Endothelial cell of umbilical vein (primary cell): ENCODE measurements around the gene ARHGEF10L. TPM values are rescaled to one million over a fixed set of nuclear protein-coding genes. Genes with fewer than 3 reads are reported as not detected.

Experiments
- BruUV-seq: library from RNA; stranded (reverse); fragments of 400-500 nt; replicated peaks from 2 replicates; lab custom pipeline; 2021; lab: Mats Ljungman, UMichigan
- CTCF ChIA-PET: fragments of 300-600, 350-600 bp; sonication (Branson Sonifier 250); formaldehyde crosslinking; loops from one replicate; lab custom pipeline; 2021; ENCODE audit warnings: antibody characterized with exemption, inconsistent platforms; lab: Charles Lee
- POLR2A ChIA-PET: fragments of 300-600, 350-600 bp; sonication (Branson Sonifier 250); formaldehyde crosslinking; loops from one replicate; lab custom pipeline; 2021; ENCODE audit warnings: antibody characterized with exemption, inconsistent platforms; lab: Charles Lee
- DNase-seq: peaks from one replicate; pipeline ENCODE4 v3.0.0-alpha.2; 2011; ENCODE audit warnings: low read depth, low spot score
- FAIRE-seq: peaks from 2 replicates; lab custom pipeline; 2011; peaks lifted over from hg19 to GRCh38; lab: Jason Lieb, UNC
- H2AFZ ChIP-seq: 2 replicates; pipeline ENCODE4 v1.6.0; 2012; ENCODE audit warnings: low read depth, low read length, control low read depth, inconsistent platforms
- H3K27ac ChIP-seq: 2 replicates; pipeline ENCODE4 v1.5.1; 2011; ENCODE audit warnings: low read depth, mild to moderate bottlenecking, control low read depth, low read length, moderate library complexity; ENCODE audit not compliant: insufficient read depth
- H3K27me3 ChIP-seq, 2 experiments: 2 replicates each; pipeline versions ENCODE4 v1.6.0 to v1.6.1; 2011; ENCODE audit warnings: low read length in 2 of 2, mixed read lengths in 1 of 2; ENCODE audit not compliant: control insufficient read depth in 2 of 2, insufficient read depth in 2 of 2
- H3K36me3 ChIP-seq, 2 experiments: 2 replicates in 1 of 2; 3 replicates in 1 of 2; pipeline ENCODE4 v1.5.1; 2011; ENCODE audit warnings: low read length in 2 of 2, mild to moderate bottlenecking in 1 of 2, moderate library complexity in 1 of 2; ENCODE audit not compliant: control insufficient read depth in 2 of 2, insufficient read depth in 2 of 2; ENCODE audit errors: extremely low read depth in 1 of 2
- H3K4me1 ChIP-seq: 3 replicates; pipeline ENCODE4 v1.5.1; 2011; ENCODE audit warnings: mild to moderate bottlenecking, low read length; ENCODE audit not compliant: control insufficient read depth, insufficient read depth; ENCODE audit errors: extremely low read depth
- H3K4me2 ChIP-seq: 2 replicates; pipeline ENCODE4 v1.6.1; 2011; ENCODE audit warnings: low read length, control low read depth, mixed read lengths; ENCODE audit not compliant: insufficient read depth
- H3K4me3 ChIP-seq, 3 experiments: fragments of 200-600 bp in 1 of 3; sonication (generic), shearing (Covaris generic) in 1 of 3; replicated peaks in 1 of 3; 2 replicates each; pipeline ENCODE4 v1.5.1; 2011 to 2016; ENCODE audit warnings: control low read depth in 3 of 3, low read length in 3 of 3, mild to moderate bottlenecking in 2 of 3, inconsistent platforms in 1 of 3, low read depth in 1 of 3, moderate library complexity in 1 of 3; ENCODE audit not compliant: insufficient read depth in 1 of 3
- H3K79me2 ChIP-seq: 2 replicates; pipeline ENCODE4 v1.6.0; 2012; ENCODE audit warnings: low read length, inconsistent platforms; ENCODE audit not compliant: control insufficient read depth, insufficient read depth
- H3K9ac ChIP-seq: replicated peaks from 2 replicates; pipeline ENCODE3; 2011; ENCODE audit warnings: low read length, control low read depth; ENCODE audit not compliant: insufficient read depth; ENCODE audit errors: extremely low read depth
- H3K9me1 ChIP-seq: replicated peaks from 3 replicates; pipeline ENCODE4 v1.6.0; 2011; ENCODE audit warnings: mild to moderate bottlenecking, low read length; ENCODE audit not compliant: control insufficient read depth, insufficient read depth; ENCODE audit errors: extremely low read depth
- H3K9me3 ChIP-seq: replicated peaks from 2 replicates; pipeline ENCODE4 v1.5.1; 2012; ENCODE audit warnings: low read length, inconsistent platforms; ENCODE audit not compliant: control insufficient read depth, insufficient read depth
- H4K20me1 ChIP-seq: replicated peaks from 2 replicates; pipeline ENCODE3; 2011; ENCODE audit warnings: mild to moderate bottlenecking, low read length; ENCODE audit not compliant: control insufficient read depth, insufficient read depth; ENCODE audit errors: extremely low read depth
- CTCF ChIP-seq, 2 donors: IDR thresholded peaks; 1 replicate in 1 of 2; 2 replicates in 1 of 2; pipeline ENCODE4 v1.5.1; 2011; ENCODE audit warnings: low read length in 2 of 2, mild to moderate bottlenecking in 2 of 2, moderate library complexity in 2 of 2, control low read depth in 1 of 2, inconsistent platforms in 1 of 2, low read depth in 1 of 2; ENCODE audit not compliant: insufficient read depth in 1 of 2; ENCODE audit errors: extremely low read depth in 1 of 2
- EZH2 ChIP-seq: IDR thresholded peaks from 2 replicates; pipeline ENCODE4 v1.6.1; 2012; ENCODE audit warnings: borderline replicate concordance, low read depth, mild to moderate bottlenecking, moderate library complexity, low read length, inconsistent platforms; ENCODE audit not compliant: severe bottlenecking
- FOS ChIP-seq: IDR thresholded peaks from 2 replicates; pipeline ENCODE4 v1.6.1; 2011; ENCODE audit warnings: mild to moderate bottlenecking, low read length, moderate library complexity, borderline replicate concordance; ENCODE audit not compliant: insufficient read depth
- GATA2 ChIP-seq: IDR thresholded peaks from 2 replicates; pipeline ENCODE4 v1.7.0; 2011; ENCODE audit warnings: low read depth, mild to moderate bottlenecking, moderate library complexity, mixed read lengths, low read length; ENCODE audit not compliant: insufficient read length, insufficient read depth
- JUN ChIP-seq: IDR thresholded peaks from 2 replicates; pipeline ENCODE4 v1.6.1; 2011; ENCODE audit warnings: borderline replicate concordance, low read depth; ENCODE audit not compliant: insufficient read length, insufficient read depth
- MYC ChIP-seq: IDR thresholded peaks from one replicate; pipeline ENCODE4 v1.6.1; 2011; ENCODE audit warnings: mild to moderate bottlenecking, low read depth, low read length
- POLR2A ChIP-seq: IDR thresholded peaks from 2 replicates; pipeline ENCODE4 v1.6.1; 2012; ENCODE audit warnings: low read depth, mild to moderate bottlenecking, control low read depth, low read length
- POLR2AphosphoS5 ChIP-seq: IDR thresholded peaks from 2 replicates; pipeline ENCODE4 v1.6.1; 2012; ENCODE audit warnings: low read depth, mild to moderate bottlenecking, control low read depth, low read length, moderate library complexity; ENCODE audit not compliant: insufficient read depth
- dilution Hi-C: fragments of 300-500 bp; cut with MboI; formaldehyde crosslinking; loops from one replicate; pipeline ENCODE4 v1.15.0; 2019; ENCODE audit warnings: low sequenced_read_pairs; ENCODE audit not compliant: extremely low pct_ligation_motif_present
- intact Hi-C: fragments of 100-400 bp; cut with micrococcal nuclease; formaldehyde crosslinking; loops from one replicate; pipeline ENCODE4 v1.10.0; 2022
- polyA plus RNA-seq, 4 experiments: library from polyadenylated mRNA; depleted of rRNA in 3 of 4; stranded (reverse) in 3 of 4; unstranded in 1 of 4; fragments of >200 nt; gene quantifications; 2 replicates each; pipeline versions ENCODE4 v1.2.1 to v1.2.3, GENCODE V29; 2011 to 2012; ENCODE audit warnings: missing spikeins in 1 of 4
- total RNA-seq: library from RNA; stranded (reverse); gene quantifications from 2 replicates; pipeline ENCODE4 v1.2.3, GENCODE V29; 2021
- TF ChIP-seq, protein P1 (sequence below): IDR thresholded peaks from 2 replicates; pipeline ENCODE4 v1.6.1; 2011; ENCODE audit not compliant: insufficient read depth, insufficient read length

The ARHGEF10L gene
- total and polyA plus RNA-seq, 2 donors (not counting 3 experiments of a cell fraction or from before 2014, with no cell fraction given) = 1.9 to 5.2 TPM

GRCh38 chr1:17674726-17675500 is 135.4 kb downstream of the ARHGEF10L start:
- DNase-seq (no peak), FAIRE-seq (no peak)
- Histone ChIP-seq H3K9me1 (no peaks in the 10 kb centered on the region), H3K27ac (no peak overlapping the region), H3K4me2 (no peak overlapping the region), H3K4me3 (no peak overlapping the region), H2AFZ (no peak overlapping the region), H3K9ac (no peak overlapping the region), H3K36me3 (no peaks in the 10 kb centered on the region), H3K79me2 (no peaks in the 10 kb centered on the region), H3K27me3 (no peaks in the 10 kb centered on the region), H3K9me3 (no peaks in the 10 kb centered on the region), H4K20me1 (no peaks in the 10 kb centered on the region), H3K4me1 (no peaks in the 10 kb centered on the region)
- CTCF ChIA-PET = interaction anchor here (1.2 to 2.7 kb wide), 3 partner anchors 14 to 901 kb away, joined by 5 to 8 read pairs (median 5); no protein-coding TSS in a partner anchor
- POLR2A ChIA-PET = no interaction called here
- no TSS peak for BruUV-seq
- dilution Hi-C loops (no loop called here), intact Hi-C loops (no loop called here)
- TF ChIP-seq CTCF (IDR thresholded peaks at IDR 0.05; ENCODE audit: extremely low read depth in 1 of 2, insufficient read depth in 1 of 2, low read depth in 1 of 2, low read length in 2 of 2) (no peak), FOS (no peak), EZH2 (no peak), GATA2 (no peak), POLR2AphosphoS5 (no peak), MYC (no peak), JUN (no peak), POLR2A (no peak)
- TF ChIP-seq, protein P1, sequence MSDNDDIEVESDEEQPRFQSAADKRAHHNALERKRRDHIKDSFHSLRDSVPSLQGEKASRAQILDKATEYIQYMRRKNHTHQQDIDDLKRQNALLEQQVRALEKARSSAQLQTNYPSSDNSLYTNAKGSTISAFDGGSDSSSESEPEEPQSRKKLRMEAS = no peak
